A549 (cell line): ENCODE measurements around the gene RPL7A. TPM values are rescaled to one million over a fixed set of nuclear protein-coding genes. Genes with fewer than 3 reads are reported as not detected.
"Not testable (repeated sequence)": the region's sequence is repeated elsewhere in the genome, so short reads cannot be mapped to it uniquely, and the experiment has no call there.

Experiments
- ATAC-seq, 2 experiments: fragments of 200-7000 bp in 1 of 2; fragments of >200 bp in 1 of 2; cut with Nextera tagmentation in 1 of 2; cut with Tn5 transposase in 1 of 2; 3 replicates each; pipeline versions ENCODE4 v1.8.0 to v1.9.1; 2018 to 2020; ENCODE audit warnings: mild to moderate bottlenecking in 1 of 2, moderate library complexity in 1 of 2
- CTCF ChIA-PET: fragments of 300-600 bp; sonication (Branson Sonifier 250); formaldehyde crosslinking; extraction: SDS; loops from one replicate; lab custom pipeline; 2021; ENCODE audit warnings: antibody characterized with exemption, inconsistent platforms; lab: Yijun Ruan, JAX
- POLR2A ChIA-PET: fragments of 350-600 bp; formaldehyde crosslinking; extraction: SDS; loops from one replicate; lab custom pipeline; 2021; ENCODE audit warnings: antibody characterized with exemption, inconsistent platforms; lab: Yijun Ruan, JAX
- DNase-seq, 2 experiments: peaks; one replicate each; pipeline versions ENCODE4 v3.0.0 to v3.0.0-alpha.2; 2011 to 2016; ENCODE audit warnings: low read depth in 1 of 2, low spot score in 1 of 2
- FAIRE-seq: peaks from 2 replicates; lab custom pipeline; 2011; peaks lifted over from hg19 to GRCh38; lab: Jason Lieb, UNC
- H3K27ac ChIP-seq, 2 experiments: fragments of >200 bp; sonication (Bioruptor Twin); formaldehyde crosslinking; 3 replicates each; pipeline ENCODE4 v1.5.1; 2016 to 2017
- H3K4me1 ChIP-seq: fragments of >200 bp; sonication (Bioruptor Twin); formaldehyde crosslinking; 3 replicates; pipeline ENCODE4 v1.6.1; 2016
- H3K4me2 ChIP-seq: fragments of >200 bp; sonication (Bioruptor Twin); formaldehyde crosslinking; 3 replicates; pipeline ENCODE4 v1.6.1; 2016
- H3K4me3 ChIP-seq: fragments of >200 bp; sonication (Bioruptor Twin); formaldehyde crosslinking; 3 replicates; pipeline ENCODE4 v1.5.1; 2016
- H3K9me3 ChIP-seq: fragments of >200 bp; sonication (Bioruptor Twin); formaldehyde crosslinking; 3 replicates; pipeline ENCODE4 v1.6.1; 2016
- ATOH8 ChIP-seq: fragments of 250-450 bp; sonication (Bioruptor Pico); IDR thresholded peaks from 2 replicates; pipeline ENCODE4 v1.5.0; 2020; ENCODE audit warnings: low read depth, mild to moderate bottlenecking, moderate library complexity
- BCL3 ChIP-seq: fragments of >200 bp; sonication (Bioruptor Twin); formaldehyde crosslinking; IDR thresholded peaks from 3 replicates; pipeline ENCODE4 v1.6.1; 2016
- BHLHE40 ChIP-seq: IDR thresholded peaks from 2 replicates; pipeline ENCODE4 v1.6.1; 2012; ENCODE audit warnings: low read depth, low read length, inconsistent platforms
- CHD2 ChIP-seq: fragments of 150-350 bp; IDR thresholded peaks from 2 replicates; pipeline ENCODE4 v1.6.1; 2014; ENCODE audit warnings: low read length; ENCODE audit not compliant: partially characterized antibody
- CHD4 ChIP-seq: fragments of 200-600 bp; sonication (generic); IDR thresholded peaks from 2 replicates; pipeline ENCODE4 v1.6.1; 2016; ENCODE audit warnings: antibody characterized with exemption, mild to moderate bottlenecking, borderline replicate concordance
- FOSB ChIP-seq: fragments of 250-450 bp; sonication (Bioruptor Pico); IDR thresholded peaks from 2 replicates; pipeline ENCODE4 v1.5.0; 2020; ENCODE audit warnings: mild to moderate bottlenecking, moderate library complexity
- FOXS1 ChIP-seq: fragments of 250-450 bp; sonication (Bioruptor Pico); IDR thresholded peaks from 2 replicates; pipeline ENCODE4 v1.5.0; 2020; ENCODE audit warnings: mild to moderate bottlenecking, moderate library complexity
- HMGXB4 ChIP-seq: fragments of 250-450 bp; sonication (Bioruptor Pico); IDR thresholded peaks from 2 replicates; pipeline ENCODE4 v1.5.0; 2021; ENCODE audit warnings: mild to moderate bottlenecking, moderate library complexity, borderline replicate concordance
- KDM1A ChIP-seq: fragments of 200-600 bp; sonication (generic); IDR thresholded peaks from 2 replicates; pipeline ENCODE4 v1.6.1; 2016; ENCODE audit warnings: low read depth, mild to moderate bottlenecking
- KDM5A ChIP-seq: fragments of 200-600 bp; sonication (generic); IDR thresholded peaks from 2 replicates; pipeline ENCODE4 v1.6.1; 2016; ENCODE audit warnings: antibody characterized with exemption, mild to moderate bottlenecking
- NFE2L2 ChIP-seq: fragments of 150-350 bp; conservative IDR thresholded peaks from 2 replicates; pipeline ENCODE4 v1.6.1; 2014; ENCODE audit warnings: low read length
- PBX3 ChIP-seq: IDR thresholded peaks from 2 replicates; pipeline ENCODE4 v1.6.1; 2012
- PHF8 ChIP-seq: fragments of 200-600 bp; sonication (generic); IDR thresholded peaks from 2 replicates; pipeline ENCODE4 v1.6.1; 2016; ENCODE audit warnings: low read depth, mild to moderate bottlenecking, antibody characterized with exemption, moderate library complexity, borderline replicate concordance
- POLR2A ChIP-seq: IDR thresholded peaks from 2 replicates; pipeline ENCODE4 v1.6.1; 2012; ENCODE audit warnings: mild to moderate bottlenecking, low read length
- RCOR1 ChIP-seq: fragments of 150-350 bp; IDR thresholded peaks from 2 replicates; pipeline ENCODE4 v1.6.1; 2014; ENCODE audit warnings: antibody characterized with exemption, low read length, low read depth
- REST ChIP-seq: fragments of 200-600 bp; sonication (generic); IDR thresholded peaks from 2 replicates; pipeline ENCODE4 v1.6.1; 2016; ENCODE audit warnings: antibody characterized with exemption, mild to moderate bottlenecking, moderate library complexity
- TP53 ChIP-seq: fragments of 250-450 bp; sonication (Bioruptor Pico); IDR thresholded peaks from 2 replicates; pipeline ENCODE4 v1.5.0; 2021; ENCODE audit warnings: mild to moderate bottlenecking, moderate library complexity
- ZSCAN20 ChIP-seq: fragments of 250-450 bp; sonication (Bioruptor Pico); IDR thresholded peaks from 2 replicates; pipeline ENCODE4 v1.8.0; 2022; ENCODE audit warnings: mild to moderate bottlenecking, moderate library complexity
- WGBS: methylation state at CpG from one replicate; pipeline ENCODE4 v1.1.6; 2017; ENCODE audit errors: missing lambda C conversion rate; 5-methylcytosine and 5-hydroxymethylcytosine counted together
- polyA plus RNA-seq, 4 experiments: library from polyadenylated mRNA; depleted of rRNA in 3 of 4; stranded (reverse); fragments of >200 nt; fragmentation: RNase III in 1 of 4; extraction: RNeasy Plus Mini Kit Qiagen cat#74134 plus additional on column Dnase treatment in 1 of 4; gene quantifications; 2 replicates in 3 of 4; 3 replicates in 1 of 4; pipeline ENCODE4 v1.2.3, GENCODE V29; 2011 to 2017

The RPL7A gene
- polyA plus RNA-seq, 2 of the 4 experiments (the other 2 are of a cell fraction), result 2,218 to 2,608 TPM

GRCh38 chr9:133347985-133348717, at the start of gene RPL7A, which contains the start of gene MED22 (continued):
- peak; percentile 98 for TF ChIP-seq BCL3
- no peak for TF ChIP-seq CHD4
- no peak for TF ChIP-seq RCOR1
- TF ChIP-seq PBX3, result no peak
- TF ChIP-seq ZSCAN20, result no peak

- ATAC-seq, result peak; percentile 43 to 46; a peak in 2 of 6 replicates
- H3K27ac ChIP-seq, H3K4me1 ChIP-seq, CTCF ChIA-PET, H3K4me3 ChIP-seq, H3K9me3 ChIP-seq, FAIRE-seq, POLR2A ChIA-PET, DNase-seq: not testable (repeated sequence)
- 13% methylated on average over 11 of the region's 16 CpGs for WGBS
- peak overlapping the region; percentile 58; the same call in 1 of the 3 replicates for H3K4me2 ChIP-seq
These were observed 48.0 kb upstream of the RPL7A start for GRCh38 chr9:133299996-133300395.

- TF ChIP-seq PHF8 (no peak), HMGXB4 (CRISPR knock-in tag) (no peak), FOXS1 (CRISPR knock-in tag) (no peak), FOSB (CRISPR knock-in tag) (no peak)
- H3K4me1 ChIP-seq, result no peaks in the 10 kb centered on the region
- WGBS, result 78% methylated on average over 13 of the region's 13 CpGs
- H3K4me3 ChIP-seq, result no peak overlapping the region
- ChIA-PET POLR2A (no interaction called here), CTCF (no interaction called here)
- no peak overlapping the region for H3K4me2 ChIP-seq
- FAIRE-seq (no peak), DNase-seq (no peak), ATAC-seq (no peak)
- no peak overlapping the region for H3K27ac ChIP-seq
- H3K9me3 ChIP-seq, result no peaks in the 10 kb centered on the region
These were observed 46.5 kb upstream of the RPL7A start for GRCh38 chr9:133301253-133302230.

- Histone ChIP-seq H3K4me1 (no peaks in the 10 kb centered on the region), H3K9me3 (no peaks in the 10 kb centered on the region), H3K4me2 (no peak overlapping the region), H3K4me3 (no peak overlapping the region), H3K27ac (no peak overlapping the region)
- POLR2A ChIA-PET, result no interaction called here
- DNase-seq (no peak), FAIRE-seq (no peak), ATAC-seq (no peak)
- CTCF ChIA-PET, result interaction anchor here (1.2 to 1.4 kb wide), 3 partner anchors 21 to 118 kb away, joined by 3 to 5 read pairs (median 3); no protein-coding TSS in a partner anchor
- WGBS, result 64% methylated on average over 19 of the region's 26 CpGs
- no peak for TF ChIP-seq CHD2
- TF ChIP-seq KDM1A, result no peak
- no peak for TF ChIP-seq TP53 (CRISPR knock-in tag)
- TF ChIP-seq REST, result no peak
- no peak for TF ChIP-seq POLR2A
- TF ChIP-seq KDM5A, result no peak
- TF ChIP-seq ATOH8 (CRISPR knock-in tag), result no peak
- no peak for TF ChIP-seq BHLHE40
- no peak for TF ChIP-seq NFE2L2
These were observed 44.5 kb upstream of the RPL7A start for GRCh38 chr9:133303266-133304157.
